Activated CD4-positive, alpha-beta T cell treated with anti-CD3 and anti-CD28 coated beads, Interleukin-2, amount 50 U/mL, for 4 hours (primary cell): ENCODE results near the gene FRY.
"Not testable (repeated sequence)": the region's sequence is repeated elsewhere in the genome, so short reads cannot be mapped to it uniquely, and the experiment has no call there.

ENCODE experiments used
- DNase-seq, 2 experiments: peaks; one replicate each; pipeline ENCODE4 v3.0.0-alpha.2; 2020

The FRY gene

GRCh38 chr13:32044446-32044845 lies 12.9 kb downstream of the FRY start:
- DNase-seq: no peak

GRCh38 chr13:32045537-32045936 lies 14.0 kb downstream of the FRY start:
- no peak for DNase-seq

GRCh38 chr13:32045982-32046785 lies 14.6 kb downstream of the FRY start:
- no peak for DNase-seq

- no peak for DNase-seq
Observed at GRCh38 chr13:32047088-32047487, 15.5 kb downstream of the FRY start.

GRCh38 chr13:32047793-32048192 lies 16.2 kb downstream of the FRY start:
- no peak for DNase-seq

- DNase-seq: no peak
Observed at GRCh38 chr13:32048816-32049215, 17.2 kb downstream of the FRY start.

GRCh38 chr13:32051156-32051555 lies 19.6 kb downstream of the FRY start:
- no peak for DNase-seq

- no peak for DNase-seq
Observed at GRCh38 chr13:32056316-32056715, 24.7 kb downstream of the FRY start.

- not testable (repeated sequence) for DNase-seq
Observed at GRCh38 chr13:32057325-32057724, 25.8 kb downstream of the FRY start.

- DNase-seq: no peak
Observed at GRCh38 chr13:32059511-32059984, 28.0 kb downstream of the FRY start.

GRCh38 chr13:32060401-32060878 lies 28.9 kb downstream of the FRY start:
- DNase-seq: no peak

GRCh38 chr13:32063619-32064233 lies 32.2 kb downstream of the FRY start:
- no peak for DNase-seq

GRCh38 chr13:32067149-32067961 lies 35.8 kb downstream of the FRY start:
- DNase-seq: no peak

GRCh38 chr13:32068255-32068654 lies 36.7 kb downstream of the FRY start:
- DNase-seq: no peak

- DNase-seq: no peak
Observed at GRCh38 chr13:32073180-32073864, 41.7 kb downstream of the FRY start.

GRCh38 chr13:32075170-32075851 lies 43.7 kb downstream of the FRY start:
- no peak for DNase-seq

GRCh38 chr13:32079587-32079986 lies 48.0 kb downstream of the FRY start:
- DNase-seq: no peak

- no peak for DNase-seq
Observed at GRCh38 chr13:32080328-32080744, 48.8 kb downstream of the FRY start.

- no peak for DNase-seq
Observed at GRCh38 chr13:32081591-32081990, 50.0 kb downstream of the FRY start.

- no peak for DNase-seq
Observed at GRCh38 chr13:32086366-32086765, 54.8 kb downstream of the FRY start.

GRCh38 chr13:32086791-32087441 lies 55.3 kb downstream of the FRY start:
- no peak for DNase-seq
